ENCODE data around the gene NBPF14.
A peak's percentile ranks its signal among the peaks of the same experiment; 100 is the strongest.
"Not testable (repeated sequence)": the region's sequence is repeated elsewhere in the genome, so short reads cannot be mapped to it uniquely, and the experiment has no call there.

NBPF14 gene

DNA sequence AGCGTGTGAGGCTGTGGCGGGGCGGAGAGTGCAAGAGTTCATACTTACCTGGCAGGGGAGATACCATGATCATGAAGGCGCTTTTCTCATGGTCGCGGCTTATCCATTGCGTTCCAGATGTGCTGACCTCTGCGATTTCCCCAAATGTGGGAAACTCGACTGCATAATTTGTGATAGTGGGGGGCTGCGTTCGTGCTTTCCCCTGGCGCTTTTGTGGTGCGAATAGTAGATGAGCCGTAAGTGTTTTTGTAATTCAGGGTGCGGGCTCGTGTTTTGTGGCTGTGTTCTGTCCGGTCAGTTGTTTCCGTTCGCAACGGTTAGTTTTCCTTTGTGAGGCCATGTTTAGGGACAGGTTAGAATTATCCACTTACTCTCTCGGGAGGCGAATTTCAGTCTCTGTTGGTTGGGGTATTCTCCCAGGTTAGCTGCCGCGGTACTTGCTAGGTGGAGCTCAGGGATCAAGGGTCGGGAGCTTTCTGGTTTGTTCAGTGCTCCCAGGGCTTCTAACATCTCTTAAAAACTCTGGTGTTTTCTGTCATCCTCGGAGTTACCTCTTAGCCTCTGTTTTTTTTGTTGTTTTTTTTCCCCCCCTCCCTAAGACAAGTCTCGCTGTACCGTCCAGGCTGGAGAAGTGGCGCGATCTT is 73.1 kb downstream of the NBPF14 start:
- H3K79me2 ChIP-seq (ENCODE audit: control insufficient read depth, insufficient read depth, low read length, unreplicated experiment); H3K27me3 ChIP-seq (ENCODE audit: insufficient read depth, low read length); H2AFZ ChIP-seq (ENCODE audit: low read length, unreplicated experiment); H3K36me3 ChIP-seq (ENCODE audit: insufficient read depth, low read length); H3K4me1 ChIP-seq (ENCODE audit: control insufficient read depth, insufficient read depth, low read length, unreplicated experiment): not testable (repeated sequence)
- Histone ChIP-seq H3K4me3 (ENCODE audit: low read depth, low read length) (peak overlapping the region; percentile 67), H3K27ac (ENCODE audit: low read depth, low read length) (peak overlapping the region; percentile 37; the same call in 1 of the 2 replicates)

- not testable (repeated sequence) for H3K36me3 ChIP-seq (ENCODE audit: insufficient read depth, low read length); H3K4me1 ChIP-seq (ENCODE audit: control insufficient read depth, insufficient read depth, low read length, unreplicated experiment); H3K27me3 ChIP-seq (ENCODE audit: insufficient read depth, low read length); H3K27ac ChIP-seq (ENCODE audit: low read depth, low read length); H3K79me2 ChIP-seq (ENCODE audit: control insufficient read depth, insufficient read depth, low read length, unreplicated experiment); H2AFZ ChIP-seq (ENCODE audit: low read length, unreplicated experiment); H3K4me3 ChIP-seq (ENCODE audit: low read depth, low read length)
Observed at GRCh38 chr1:148522072-148522471, 73.7 kb downstream of the NBPF14 start.

GRCh38 chr1:148514310-148514709 is 81.5 kb downstream of the NBPF14 start:
- not testable (repeated sequence) for H3K27me3 ChIP-seq (ENCODE audit: insufficient read depth, low read length); H3K4me3 ChIP-seq (ENCODE audit: low read depth, low read length); H3K79me2 ChIP-seq (ENCODE audit: control insufficient read depth, insufficient read depth, low read length, unreplicated experiment); H3K4me1 ChIP-seq (ENCODE audit: control insufficient read depth, insufficient read depth, low read length, unreplicated experiment); H3K27ac ChIP-seq (ENCODE audit: low read depth, low read length); H3K36me3 ChIP-seq (ENCODE audit: insufficient read depth, low read length); H2AFZ ChIP-seq (ENCODE audit: low read length, unreplicated experiment)

DNA sequence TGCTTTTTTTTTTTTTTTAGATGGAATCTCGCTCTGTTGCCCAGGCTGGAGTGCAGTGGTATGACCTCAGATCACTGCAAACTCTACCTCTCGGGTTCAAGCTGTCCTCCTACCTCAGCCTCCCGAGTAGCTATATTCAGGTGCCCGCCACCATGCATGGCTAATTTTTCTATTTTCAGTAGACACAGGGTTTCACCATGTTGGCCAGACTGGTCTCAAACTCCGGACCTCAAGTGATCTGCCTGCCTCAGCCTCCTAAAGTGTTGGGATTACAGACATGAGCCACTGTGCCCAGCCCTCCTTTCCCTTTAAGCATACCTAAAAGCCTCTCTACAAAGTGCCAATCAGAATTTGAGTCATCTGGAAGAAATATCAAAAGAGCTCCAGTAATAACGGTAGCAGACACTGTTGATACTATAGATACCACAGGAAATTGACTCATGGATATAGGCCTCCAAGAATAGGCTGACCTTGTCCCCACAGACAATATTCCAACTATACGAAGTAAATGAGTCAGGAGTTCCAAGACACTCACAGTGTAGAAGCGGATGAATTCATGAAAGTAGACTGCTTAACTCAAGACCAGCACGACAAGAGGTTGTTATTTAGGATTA is 83.1 kb downstream of the NBPF14 start:
- not testable (repeated sequence) for H3K27me3 ChIP-seq (ENCODE audit: insufficient read depth, low read length); H3K36me3 ChIP-seq (ENCODE audit: insufficient read depth, low read length); H3K27ac ChIP-seq (ENCODE audit: low read depth, low read length); H3K4me1 ChIP-seq (ENCODE audit: control insufficient read depth, insufficient read depth, low read length, unreplicated experiment); H2AFZ ChIP-seq (ENCODE audit: low read length, unreplicated experiment); H3K79me2 ChIP-seq (ENCODE audit: control insufficient read depth, insufficient read depth, low read length, unreplicated experiment); H3K4me3 ChIP-seq (ENCODE audit: low read depth, low read length)

- H3K27me3 ChIP-seq (ENCODE audit: insufficient read depth, low read length); H2AFZ ChIP-seq (ENCODE audit: low read length, unreplicated experiment); H3K36me3 ChIP-seq (ENCODE audit: insufficient read depth, low read length); H3K4me3 ChIP-seq (ENCODE audit: low read depth, low read length); H3K4me1 ChIP-seq (ENCODE audit: control insufficient read depth, insufficient read depth, low read length, unreplicated experiment); H3K79me2 ChIP-seq (ENCODE audit: control insufficient read depth, insufficient read depth, low read length, unreplicated experiment); H3K27ac ChIP-seq (ENCODE audit: low read depth, low read length): not testable (repeated sequence)
Observed at GRCh38 chr1:148493933-148494332, 101.9 kb downstream of the NBPF14 start.

DNA sequence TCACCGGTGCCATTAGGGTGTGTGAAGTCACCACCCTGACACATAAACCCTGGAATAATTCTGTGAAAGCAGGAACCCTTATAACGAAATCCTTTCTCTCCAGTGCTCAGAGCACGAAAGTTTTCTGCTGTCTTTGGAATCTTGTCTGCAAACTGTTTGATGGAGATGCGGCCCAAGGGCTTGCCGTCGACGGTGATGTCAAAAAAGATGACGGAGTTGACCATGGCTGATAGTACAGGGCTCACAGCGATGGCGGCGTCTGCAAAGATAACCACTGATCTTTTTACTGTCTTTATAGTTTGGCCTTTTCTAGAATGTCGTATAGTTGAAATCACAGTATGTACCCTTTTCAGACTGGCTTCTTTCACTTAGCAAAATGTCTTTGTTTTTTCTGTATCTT is 112.8 kb downstream of the NBPF14 start, which contains the start of gene PPIAL4G:
Gene PPIAL4G (minus strand): TSS at position 274 of the 400 bp plus-strand sequence. CDS start 50 bp downstream, at position 224.
- H3K27me3 ChIP-seq (ENCODE audit: insufficient read depth, low read length); H3K4me1 ChIP-seq (ENCODE audit: control insufficient read depth, insufficient read depth, low read length, unreplicated experiment); H3K36me3 ChIP-seq (ENCODE audit: insufficient read depth, low read length); H3K27ac ChIP-seq (ENCODE audit: low read depth, low read length); H3K79me2 ChIP-seq (ENCODE audit: control insufficient read depth, insufficient read depth, low read length, unreplicated experiment); H2AFZ ChIP-seq (ENCODE audit: low read length, unreplicated experiment); H3K4me3 ChIP-seq (ENCODE audit: low read depth, low read length): not testable (repeated sequence)
